ENCODE data around the gene EPB41L4B.
"Not testable (repeated sequence)": the region's sequence is repeated elsewhere in the genome, so short reads cannot be mapped to it uniquely, and the experiment has no call there.

EPB41L4B gene

DNA sequence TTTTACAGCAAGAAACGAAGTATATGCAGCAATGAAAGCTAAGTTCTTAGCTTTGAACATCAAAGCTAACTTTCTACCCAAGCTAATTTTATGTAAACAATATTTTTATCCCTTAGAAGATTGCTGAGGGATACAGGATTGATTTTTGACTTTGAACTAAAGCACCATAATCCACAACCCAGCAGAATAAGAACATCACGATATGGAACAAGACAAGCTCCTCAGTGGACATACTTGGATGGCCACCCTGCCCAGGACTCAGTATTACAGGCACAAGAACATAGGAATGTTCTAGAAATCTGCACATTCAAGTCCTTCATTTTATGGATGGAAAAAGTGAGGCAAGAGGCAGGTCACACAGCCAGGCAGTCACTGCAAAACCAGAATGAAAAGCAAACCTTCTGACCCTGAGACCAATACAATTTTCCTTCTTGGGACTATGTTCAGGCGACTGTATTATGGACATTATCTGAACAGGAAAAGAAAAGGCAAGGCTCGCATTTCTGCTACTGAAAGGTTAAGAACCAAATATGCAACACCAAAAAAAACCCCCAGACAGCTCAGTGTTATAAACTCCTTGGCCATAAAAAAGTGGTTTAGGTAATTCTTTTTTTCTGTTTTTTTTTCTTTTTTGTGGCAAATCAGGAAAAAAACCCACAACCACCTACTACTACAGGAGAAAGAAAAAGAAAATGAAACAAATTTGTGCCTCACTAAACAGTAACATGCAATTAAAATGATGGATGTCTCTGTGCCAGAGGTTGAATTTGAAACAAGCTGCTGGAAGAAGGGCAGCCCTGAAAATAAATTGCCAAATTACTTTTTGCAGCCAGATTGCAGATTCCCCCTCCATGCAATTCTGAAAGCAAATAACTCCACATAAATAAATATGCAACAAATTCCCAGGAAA, 25.4 kb downstream of the EPB41L4B start:
- no peak for DNase-seq

DNA sequence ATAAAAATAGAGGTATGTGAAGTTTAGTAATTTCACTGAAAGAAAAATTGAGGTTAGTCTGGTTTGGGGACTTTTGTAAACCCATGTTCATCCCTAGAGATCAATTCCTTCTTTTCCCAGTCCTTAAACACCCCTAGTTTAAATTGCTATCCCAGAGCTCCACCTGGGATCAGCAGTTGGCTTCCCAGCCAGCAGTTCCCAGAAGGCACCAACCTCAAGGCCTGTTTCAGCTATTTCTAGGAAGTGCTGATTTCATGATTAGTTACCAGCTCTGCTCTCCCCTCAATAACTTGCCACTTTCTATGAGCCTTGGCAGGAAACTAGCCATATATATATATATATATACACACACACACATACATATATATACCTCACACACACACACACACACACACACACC, 30.5 kb downstream of the EPB41L4B start:
- no peak for DNase-seq

DNA sequence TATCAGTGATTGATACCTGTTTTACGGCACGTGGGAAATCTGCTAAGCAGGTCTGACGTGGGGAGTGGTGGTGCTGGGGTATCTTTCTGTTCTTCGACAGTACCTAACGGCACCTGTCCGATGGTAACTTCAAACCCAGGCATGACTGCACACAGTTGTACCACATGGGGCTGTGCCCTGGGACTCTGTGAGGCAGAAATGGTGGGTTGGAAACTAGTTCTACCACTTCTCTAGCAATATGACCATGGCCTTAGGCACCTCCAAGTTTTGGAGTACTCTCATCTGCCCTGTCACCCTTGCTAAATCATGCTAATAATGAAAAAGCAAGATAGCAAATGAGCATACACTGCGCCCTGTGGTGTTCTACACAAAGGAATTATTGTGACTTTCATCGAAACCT, 30.9 kb downstream of the EPB41L4B start:
- no peak for DNase-seq

DNA sequence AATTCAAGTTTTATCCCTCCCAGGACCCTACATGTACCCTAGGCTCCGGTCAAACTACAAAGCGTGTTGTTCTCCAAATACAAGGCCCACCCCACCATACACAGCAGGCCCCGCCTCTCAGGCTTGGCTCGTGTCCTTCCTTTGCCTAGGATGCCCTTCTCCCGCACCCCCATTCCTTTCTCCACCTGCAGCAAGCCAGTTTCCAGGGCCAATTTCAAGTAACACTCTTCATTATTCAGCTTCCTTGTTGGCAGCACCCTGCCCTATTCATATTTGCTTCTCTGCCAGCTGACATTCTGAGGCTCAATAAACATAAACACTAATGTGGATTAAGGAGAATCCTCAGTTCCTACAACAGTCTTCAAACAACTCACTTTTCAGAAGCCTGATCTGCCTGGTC, 31.7 kb downstream of the EPB41L4B start:
- DNase-seq = no peak

DNA sequence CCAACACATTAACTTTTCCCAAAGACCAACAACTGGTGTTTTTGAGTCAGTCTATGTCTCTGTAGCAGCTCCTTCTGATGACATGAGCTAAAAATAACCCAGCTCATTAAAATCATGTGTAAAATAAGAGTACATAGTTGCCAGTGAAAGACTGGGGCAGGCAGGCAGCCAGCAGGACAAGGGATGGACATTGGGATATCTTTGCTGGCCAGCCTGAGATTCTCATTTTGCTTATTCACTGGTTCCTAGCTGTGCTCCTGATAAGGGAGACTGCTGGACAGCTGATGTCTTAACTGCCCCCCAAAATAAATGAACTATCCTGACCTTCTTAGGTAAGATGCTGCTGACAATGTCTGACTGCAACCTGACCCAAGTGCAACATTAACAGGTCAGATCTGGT, 33.9 kb downstream of the EPB41L4B start:
- DNase-seq = no peak

DNA sequence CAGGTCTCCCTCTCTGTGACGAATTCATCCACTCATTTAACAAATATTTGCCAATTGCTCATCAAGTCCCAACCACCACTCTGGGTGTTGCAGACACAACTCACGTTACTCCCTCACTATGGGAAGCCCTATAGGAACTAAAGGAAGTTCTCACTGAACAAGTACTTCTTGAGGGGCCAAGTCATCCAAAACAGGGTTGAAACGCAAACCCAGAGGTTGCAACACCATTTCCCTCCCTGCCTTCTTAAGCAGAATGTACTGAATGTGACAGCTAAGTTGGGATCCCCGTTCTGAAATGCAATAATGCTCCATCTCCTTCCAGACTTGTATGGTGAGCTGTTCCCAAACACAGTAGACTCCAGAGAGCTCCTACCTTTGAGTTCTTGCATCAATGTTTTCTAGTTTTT, 34.3 kb downstream of the EPB41L4B start:
- no peak for DNase-seq

DNA sequence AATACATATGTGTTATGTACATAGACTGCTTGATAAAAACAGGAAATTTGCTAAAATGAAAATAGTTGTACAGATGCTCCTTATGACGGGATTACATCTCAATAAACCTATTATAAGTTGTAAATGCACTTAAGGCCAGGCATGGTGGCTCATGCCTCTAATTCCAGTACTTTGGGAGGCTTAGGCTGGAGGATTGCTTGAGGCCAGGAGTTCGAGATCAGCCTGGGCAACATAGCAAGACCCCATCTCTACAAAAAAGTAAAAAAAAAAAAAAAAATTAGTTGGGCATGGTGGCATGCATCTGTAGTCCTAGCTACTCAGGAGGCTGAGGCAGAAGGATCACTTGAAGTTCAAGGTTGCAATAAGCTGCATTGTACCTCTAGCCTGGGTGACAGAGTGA, 37.2 kb downstream of the EPB41L4B start:
- DNase-seq = not testable (repeated sequence)

DNA sequence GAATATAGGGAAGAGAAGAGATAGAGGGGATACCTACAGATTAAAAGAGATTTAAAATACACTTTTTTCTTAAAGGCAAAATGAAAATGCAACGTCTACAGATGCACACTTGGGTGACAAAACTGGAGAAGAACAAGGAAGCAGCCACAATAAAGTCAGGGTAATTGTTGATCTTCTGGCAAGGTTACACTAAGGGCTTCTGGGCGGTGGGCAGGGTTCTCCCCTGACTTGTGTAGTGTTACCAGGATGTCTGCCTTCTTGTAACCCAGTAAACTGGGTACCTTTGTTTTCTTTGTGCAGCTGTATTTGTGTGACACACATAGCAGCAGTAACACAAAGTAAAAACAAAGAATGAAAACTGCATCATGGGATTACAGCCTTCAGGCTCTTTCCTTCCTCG, 37.8 kb downstream of the EPB41L4B start:
- DNase-seq = no peak

DNA sequence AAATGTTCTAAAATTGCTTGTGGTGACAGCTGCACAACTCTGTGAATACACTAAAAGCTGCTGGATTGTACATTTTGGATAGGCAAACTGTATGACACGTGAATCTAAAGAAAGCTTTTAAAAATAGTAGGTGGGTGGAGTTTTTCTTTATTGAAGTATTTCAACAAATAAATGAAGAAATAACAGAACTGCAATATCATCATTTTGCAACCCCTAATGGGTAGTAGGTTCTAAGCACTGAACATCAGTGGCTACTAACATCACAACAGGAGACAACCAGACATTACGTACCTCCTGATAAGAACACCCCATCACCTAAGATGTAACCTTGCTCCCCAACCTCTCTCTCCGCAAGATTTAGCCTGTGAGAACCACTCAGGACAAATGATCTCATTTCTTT, 38.6 kb downstream of the EPB41L4B start:
- DNase-seq = no peak

DNA sequence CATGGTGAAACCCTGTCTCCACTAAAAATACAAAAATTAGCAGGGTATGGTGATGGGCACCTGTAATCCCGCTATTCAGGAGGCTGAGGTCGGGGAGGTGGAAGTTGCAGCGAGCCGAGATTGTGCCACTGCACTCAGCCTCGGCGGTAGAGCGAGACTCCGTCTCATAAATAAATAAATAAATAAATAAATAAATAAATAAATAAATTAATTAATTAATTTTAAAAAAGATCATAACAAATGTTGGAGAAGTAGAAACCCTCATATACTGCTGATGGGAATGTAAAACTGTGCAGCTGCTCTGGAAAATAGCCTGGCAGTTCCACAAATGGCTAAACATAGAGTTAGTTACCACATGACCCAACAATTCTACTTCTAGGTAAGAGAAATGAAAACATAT, 39.3 kb downstream of the EPB41L4B start:
- no peak for DNase-seq

DNA sequence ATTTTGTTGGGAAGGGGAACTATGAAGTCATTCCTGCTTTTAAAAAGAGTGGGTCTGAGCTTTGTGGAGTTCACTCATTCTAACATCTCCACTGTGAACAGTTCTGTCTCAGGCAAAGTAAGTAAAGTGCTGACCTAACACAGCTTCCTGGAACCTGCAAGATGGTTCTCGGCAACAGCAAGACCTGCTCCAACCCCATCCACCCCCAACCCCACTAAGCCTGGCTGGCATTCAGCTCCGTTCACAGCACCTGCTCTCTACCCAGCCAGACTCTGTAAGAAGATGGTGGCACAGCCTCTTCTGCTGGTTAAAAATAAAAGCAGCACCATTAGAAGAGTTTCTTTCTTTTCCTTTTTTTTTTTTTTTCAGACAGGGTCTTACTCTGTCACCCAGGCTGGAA, 42.0 kb downstream of the EPB41L4B start:
- no peak for DNase-seq

DNA sequence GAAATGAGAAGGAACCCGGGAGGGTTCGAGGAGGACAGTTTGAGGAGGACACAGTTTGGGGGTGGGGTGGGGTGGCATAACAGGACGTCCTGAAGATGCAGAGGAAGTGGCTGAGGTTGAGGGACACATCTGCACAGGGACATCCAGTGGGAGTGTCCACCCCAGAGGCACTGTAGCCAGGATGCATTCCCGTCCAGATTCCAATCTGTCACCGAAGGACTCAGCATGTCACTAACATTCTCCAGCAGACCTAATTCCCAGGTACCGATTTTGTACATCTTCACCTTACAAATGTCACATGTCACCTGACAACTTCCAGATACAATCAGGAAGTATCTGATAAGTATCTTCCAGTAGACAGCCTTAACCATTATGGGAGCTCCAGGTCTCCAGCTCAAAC, 42.6 kb downstream of the EPB41L4B start:
- no peak for DNase-seq

DNA sequence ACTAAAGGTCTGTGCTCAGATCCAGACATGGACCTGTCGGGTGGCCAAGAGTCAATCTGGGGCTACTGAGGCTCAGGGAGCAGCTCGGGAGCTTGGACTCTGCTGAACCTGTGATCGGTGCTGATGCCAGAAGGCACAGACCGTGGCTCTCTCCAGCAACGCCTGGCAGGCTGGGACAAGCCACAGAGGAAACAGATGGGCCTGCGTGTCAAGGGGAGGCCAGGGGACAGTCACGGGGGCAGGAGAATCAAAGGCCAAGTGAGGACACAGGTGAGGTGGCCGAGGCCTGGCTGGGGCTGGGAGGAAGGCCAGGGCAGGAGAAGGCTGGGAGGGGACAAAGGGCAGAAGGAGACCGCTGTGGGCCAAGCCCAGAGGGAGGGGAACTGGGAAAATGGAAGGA, 43.4 kb downstream of the EPB41L4B start:
- no peak for DNase-seq

DNA sequence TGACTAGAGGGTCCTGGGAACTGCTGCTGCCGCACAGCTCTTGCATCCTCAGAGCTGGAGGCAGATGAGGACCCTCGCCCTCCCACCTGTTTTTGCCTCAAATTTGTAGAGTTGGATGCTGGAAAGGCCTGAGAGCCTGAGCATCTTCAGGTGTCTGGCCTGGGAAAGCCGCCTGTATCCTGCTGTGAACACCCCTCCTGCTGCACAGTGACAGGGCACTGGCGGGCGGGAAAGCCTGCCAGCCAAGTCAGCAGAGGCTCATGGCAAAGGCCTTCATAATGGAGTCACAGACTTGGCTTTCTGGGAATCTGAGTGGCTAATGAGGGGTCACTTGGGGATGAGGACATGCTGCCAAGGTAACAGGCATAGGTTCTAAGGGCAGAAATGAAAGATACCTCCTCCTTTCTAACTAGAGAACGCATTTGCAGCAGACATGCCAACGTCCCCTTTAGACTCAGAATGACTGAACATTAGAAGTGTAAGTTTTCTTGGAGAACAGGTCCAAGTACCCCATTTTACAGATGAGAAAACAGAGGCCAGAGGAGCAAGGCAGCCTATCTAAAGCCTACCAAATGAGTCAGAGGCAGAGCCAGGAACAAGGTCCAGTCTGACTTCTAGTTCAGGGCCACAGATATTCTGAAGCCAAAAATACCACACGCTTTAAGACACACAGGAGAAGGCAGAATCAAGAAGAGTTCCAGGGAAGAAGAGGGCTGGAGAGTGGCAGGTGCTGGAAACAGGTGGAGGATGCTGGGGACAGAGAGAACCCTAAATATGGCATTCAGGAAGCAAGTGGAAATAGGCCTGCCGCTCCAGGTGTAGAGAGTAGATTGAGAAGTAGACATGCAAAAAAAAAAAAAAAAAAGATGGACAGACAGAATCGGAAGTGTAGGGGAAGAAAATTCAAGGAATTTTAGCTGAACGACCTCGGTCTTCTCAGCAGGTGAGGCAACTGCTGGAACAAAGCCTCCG, 44.1 kb downstream of the EPB41L4B start:
- DNase-seq = no peak

DNA sequence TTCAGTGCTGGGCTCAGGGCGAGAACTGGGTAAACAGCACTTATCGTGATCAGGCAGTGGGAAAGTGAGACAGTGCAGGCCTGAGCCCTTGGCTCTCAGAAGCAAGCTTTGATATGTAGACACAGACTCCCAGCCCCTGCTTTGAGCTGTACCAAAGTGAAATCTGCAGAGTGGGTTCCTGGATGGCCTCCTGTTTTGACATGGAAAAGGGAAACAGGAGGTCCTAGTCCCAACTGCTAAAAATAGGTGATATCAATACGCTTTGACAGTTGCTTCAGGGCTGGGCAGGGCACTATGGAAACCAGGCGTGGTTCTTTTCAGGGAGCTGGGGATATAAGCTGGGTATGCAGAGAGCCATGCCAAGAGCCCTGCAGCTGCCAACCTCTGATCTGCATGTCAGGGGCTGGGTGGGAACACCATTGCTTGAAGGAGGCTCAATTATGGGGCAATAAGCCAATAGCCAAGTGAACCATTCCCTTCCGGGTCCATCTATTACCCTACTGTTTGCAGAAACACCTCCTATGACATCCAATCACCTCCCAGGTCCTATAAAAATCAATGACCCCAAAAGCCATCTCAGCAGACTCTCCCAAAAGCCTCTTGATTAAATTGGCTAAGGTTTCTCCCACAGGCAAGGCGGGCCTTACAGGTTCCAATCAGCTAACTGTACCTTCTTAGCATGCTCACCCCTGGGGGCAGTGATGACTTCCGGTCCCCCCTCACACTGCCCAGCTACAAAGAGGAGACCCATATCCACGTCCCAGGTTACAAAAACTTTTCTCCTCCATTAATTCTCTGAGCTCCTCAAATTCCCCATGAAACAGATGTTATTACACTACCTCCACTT, 45.8 kb downstream of the EPB41L4B start:
- DNase-seq = no peak

DNA sequence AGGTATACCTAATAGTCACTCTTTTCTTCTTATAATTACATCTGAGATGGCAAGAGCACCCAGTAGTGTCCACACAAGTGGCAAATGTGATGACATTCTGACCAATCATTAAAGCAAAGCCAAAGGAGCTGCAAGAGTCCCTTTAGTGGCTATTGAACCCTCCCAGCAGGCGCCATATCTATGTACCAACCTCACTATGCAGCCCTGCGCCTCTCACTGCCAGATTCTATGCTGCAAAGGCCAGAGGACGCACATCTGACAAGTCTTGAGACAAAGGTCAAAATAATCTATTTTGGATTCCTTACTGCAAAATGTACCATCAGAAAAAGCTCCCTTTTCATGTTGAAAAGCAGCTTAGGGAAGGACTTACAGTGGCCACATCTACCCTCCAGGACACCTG, 47.0 kb downstream of the EPB41L4B start:
- no peak for DNase-seq

DNA sequence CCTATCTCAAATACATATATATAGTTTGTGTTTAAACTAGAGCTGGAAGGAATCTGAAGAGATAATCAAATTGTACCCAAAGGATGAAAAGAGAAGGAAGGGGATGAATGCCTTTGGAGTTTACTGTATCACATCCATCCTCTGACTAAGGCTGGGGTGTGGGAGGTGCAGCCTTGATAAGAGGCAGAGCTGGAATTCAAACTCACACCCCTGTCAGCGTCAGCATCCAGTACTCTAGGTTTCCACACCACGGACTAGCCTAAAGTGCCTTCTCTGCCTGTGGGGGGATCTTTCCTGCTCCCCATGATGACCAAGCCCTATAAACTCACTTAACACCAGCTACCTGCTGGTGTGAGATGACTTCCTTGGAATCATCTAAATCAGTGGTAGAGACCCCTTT, 48.1 kb downstream of the EPB41L4B start:
- DNase-seq = no peak

DNA sequence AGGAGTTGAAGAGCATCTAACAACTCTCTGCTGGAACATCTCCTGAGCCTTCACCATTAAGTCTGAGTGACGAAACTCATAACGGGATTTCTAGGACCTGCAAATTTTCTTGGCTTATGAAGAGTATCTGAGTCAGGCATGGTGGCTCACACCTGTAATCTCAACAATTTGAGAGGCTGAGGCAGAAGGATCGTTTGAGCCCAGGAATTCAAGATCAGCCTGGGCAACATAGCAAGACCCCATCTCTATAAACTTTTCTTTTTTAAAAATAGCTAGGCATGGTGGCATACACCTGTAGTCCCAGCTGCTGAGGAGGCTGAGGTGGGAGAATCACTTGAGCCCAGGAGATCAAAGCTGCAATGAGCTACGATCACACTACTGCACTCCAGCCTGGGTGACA, 48.8 kb downstream of the EPB41L4B start:
- DNase-seq = no peak

DNA sequence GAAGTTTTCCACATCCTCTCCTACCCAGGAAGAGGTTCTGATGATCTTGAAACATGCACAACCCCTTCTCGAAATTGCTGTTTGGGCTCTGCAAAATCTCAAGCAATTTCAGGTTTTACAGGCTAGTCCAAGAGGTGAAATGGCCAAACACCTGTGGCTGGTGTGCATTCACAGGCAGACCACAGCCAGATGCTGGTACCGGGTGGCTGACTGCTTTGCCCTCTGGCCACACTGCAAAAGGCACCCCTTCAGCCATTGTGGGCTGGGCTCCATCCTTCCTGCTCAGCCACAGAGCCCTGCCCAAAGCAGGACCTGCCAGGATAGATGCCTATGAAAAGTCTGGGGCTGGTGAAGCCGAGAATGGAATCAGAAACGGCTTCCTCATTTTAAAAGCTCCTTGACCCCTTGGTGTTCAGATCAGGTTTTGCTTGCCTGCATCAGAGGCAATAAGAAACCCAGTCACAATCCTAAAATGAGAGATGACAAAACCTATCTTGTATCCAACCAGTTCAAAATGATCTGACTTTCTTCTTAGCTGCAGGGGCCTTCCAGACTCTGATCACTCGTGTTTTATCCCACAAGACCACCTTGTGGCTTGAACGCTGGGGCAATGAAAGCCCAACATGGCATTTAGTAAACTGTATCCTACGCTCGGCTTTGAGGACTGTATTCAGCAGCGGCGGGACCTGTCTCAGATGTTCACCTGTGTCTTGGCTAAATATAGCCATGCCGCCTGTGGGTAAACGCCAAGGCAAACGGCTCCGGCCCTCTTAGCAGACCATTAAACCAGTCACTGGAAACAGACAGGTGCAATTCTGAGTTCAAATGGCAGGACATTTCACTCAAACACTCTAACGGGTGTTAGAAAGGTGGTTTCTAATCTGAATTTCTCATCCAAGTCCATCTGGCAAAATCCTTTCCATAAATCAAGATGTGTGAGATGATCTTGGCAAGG, 49.6 kb downstream of the EPB41L4B start:
- no peak for DNase-seq

DNA sequence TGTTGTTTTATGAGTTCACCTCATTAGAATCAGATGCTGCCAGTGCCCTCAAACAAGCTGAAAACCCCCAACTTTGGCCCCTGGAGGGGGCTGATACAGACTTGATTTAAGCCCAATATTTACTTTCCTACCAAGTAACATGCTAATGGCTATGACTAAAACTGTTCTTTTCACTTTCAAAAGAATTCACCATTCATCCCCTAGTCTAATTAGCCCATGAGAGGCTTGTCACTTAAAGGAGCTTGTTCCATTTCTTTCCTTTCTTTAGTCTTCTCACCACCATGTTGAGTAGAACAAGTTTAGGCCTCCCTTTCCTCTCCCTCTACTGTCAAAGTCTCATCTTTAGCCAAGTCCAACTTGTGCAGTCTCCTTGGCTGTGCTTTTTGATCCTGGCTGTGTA, 50.4 kb downstream of the EPB41L4B start:
- DNase-seq = no peak

DNA sequence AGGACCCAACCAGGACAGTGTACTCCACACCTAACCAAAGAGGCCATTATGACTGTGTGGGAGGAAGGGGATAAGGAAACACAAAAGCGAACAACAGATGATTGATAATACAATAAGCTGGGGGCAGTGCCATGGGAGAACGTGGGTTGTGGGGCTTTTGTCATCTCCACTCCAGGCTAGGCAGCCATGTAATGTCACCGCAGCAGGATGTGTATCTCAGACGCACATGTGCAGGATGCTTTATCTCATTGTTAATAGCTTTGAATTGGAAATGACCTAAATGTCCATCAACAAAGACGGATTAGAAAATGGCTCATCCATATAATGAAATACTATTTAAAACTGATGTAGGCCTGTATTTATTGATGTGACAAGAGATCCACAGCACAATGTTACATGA, 51.0 kb downstream of the EPB41L4B start:
- DNase-seq = no peak

DNA sequence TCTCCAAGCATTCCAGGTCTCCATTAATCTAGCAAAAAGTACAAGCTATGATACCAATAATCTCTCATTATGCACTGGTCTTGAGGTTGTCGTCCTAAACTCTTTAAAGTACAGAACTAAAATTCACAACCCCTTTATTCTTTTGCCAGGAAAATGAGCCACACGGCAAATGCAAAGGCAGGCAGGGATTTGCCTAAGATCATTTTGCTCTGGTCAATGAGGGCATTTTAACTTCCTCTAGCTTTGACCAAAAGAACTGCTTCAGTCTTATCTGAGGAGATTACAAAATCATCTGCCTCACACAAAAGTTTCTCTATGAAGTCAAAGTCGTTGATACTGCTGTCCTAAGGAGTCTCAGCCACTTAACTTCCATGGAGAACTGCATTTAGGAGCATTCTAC, 51.8 kb downstream of the EPB41L4B start:
- DNase-seq = no peak

All from right forelimb (tissue), 1 donor.